ENCODE data around the gene CCBE1. TPM values are rescaled to one million over a fixed set of nuclear protein-coding genes. Genes with fewer than 3 reads are reported as not detected.

The CCBE1 gene
- total RNA-seq, 1 experiment from 2014 or later = 0.09 TPM

GRCh38 chr18:59708988-59709387, 11.8 kb upstream of the CCBE1 start:
- H3K9me3 Mint-ChIP-seq (ENCODE audit: unreplicated experiment) = no peaks in the 10 kb centered on the region
- CTCF ChIA-PET = no interaction called here

DNA sequence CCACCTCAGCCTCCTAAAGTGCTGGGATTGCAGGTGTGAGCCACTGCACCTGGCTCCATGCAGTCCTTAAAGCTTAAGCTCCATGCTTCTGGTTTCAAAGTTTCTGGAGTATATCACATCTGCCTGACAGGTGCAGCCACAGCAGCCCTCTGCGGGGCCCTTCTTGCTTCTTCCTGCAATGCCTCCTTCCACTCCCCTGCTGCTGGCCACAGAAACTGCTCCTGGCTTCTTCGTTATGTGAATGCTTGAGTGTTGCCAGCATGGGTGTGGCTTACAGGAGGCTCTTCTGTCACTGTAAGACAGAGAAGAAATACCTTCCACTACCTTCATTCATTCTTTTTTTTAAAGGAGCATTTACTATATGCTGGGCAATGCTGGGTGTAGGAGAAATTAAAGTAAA, 10.1 kb upstream of the CCBE1 start:
- POLR2A ChIA-PET = no interaction called here
- H3K9me3 Mint-ChIP-seq (ENCODE audit: unreplicated experiment) = no peaks in the 10 kb centered on the region
- no peak overlapping the region for H3K4me3 Mint-ChIP-seq (ENCODE audit: unreplicated experiment)
- no peaks in the 10 kb centered on the region for H3K27me3 Mint-ChIP-seq (ENCODE audit: insufficient read depth, unreplicated experiment)
- CTCF ChIA-PET = no interaction called here
- Histone ChIP-seq H3K27me3 (replicated peaks; ENCODE audit: control insufficient read depth, insufficient read depth, low read length) (no peaks in the 10 kb centered on the region), H3K4me1 (no peaks in the 10 kb centered on the region), H3K9me3 (no peaks in the 10 kb centered on the region), H3K4me3 (ENCODE audit: low read depth, low read length) (no peak overlapping the region), H3K36me3 (ENCODE audit: control insufficient read depth, insufficient read depth, low read length) (no peaks in the 10 kb centered on the region)
- no peaks in the 10 kb centered on the region for H3K36me3 Mint-ChIP-seq (ENCODE audit: insufficient read depth, unreplicated experiment)
- no TSS peak for BruUV-seq (replicated peaks)
- no peak overlapping the region for H3K27ac Mint-ChIP-seq (ENCODE audit: unreplicated experiment)
- intact Hi-C loops (cut with micrococcal nuclease; ENCODE audit: unreplicated experiment) = no loop called here
- DNase-seq = no peak
- no peaks in the 10 kb centered on the region for H3K4me1 Mint-ChIP-seq (ENCODE audit: low read depth, unreplicated experiment)
- TF ChIP-seq, protein P1, sequence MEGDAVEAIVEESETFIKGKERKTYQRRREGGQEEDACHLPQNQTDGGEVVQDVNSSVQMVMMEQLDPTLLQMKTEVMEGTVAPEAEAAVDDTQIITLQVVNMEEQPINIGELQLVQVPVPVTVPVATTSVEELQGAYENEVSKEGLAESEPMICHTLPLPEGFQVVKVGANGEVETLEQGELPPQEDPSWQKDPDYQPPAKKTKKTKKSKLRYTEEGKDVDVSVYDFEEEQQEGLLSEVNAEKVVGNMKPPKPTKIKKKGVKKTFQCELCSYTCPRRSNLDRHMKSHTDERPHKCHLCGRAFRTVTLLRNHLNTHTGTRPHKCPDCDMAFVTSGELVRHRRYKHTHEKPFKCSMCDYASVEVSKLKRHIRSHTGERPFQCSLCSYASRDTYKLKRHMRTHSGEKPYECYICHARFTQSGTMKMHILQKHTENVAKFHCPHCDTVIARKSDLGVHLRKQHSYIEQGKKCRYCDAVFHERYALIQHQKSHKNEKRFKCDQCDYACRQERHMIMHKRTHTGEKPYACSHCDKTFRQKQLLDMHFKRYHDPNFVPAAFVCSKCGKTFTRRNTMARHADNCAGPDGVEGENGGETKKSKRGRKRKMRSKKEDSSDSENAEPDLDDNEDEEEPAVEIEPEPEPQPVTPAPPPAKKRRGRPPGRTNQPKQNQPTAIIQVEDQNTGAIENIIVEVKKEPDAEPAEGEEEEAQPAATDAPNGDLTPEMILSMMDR (IDR thresholded peaks at IDR 0.05; ENCODE audit: insufficient read depth in 1 of 2, low read depth in 1 of 2, low read length in 1 of 2, severe bottlenecking in 1 of 2, unreplicated experiment in 1 of 2) = no peak

More at GRCh38 chr18:59708988-59709387, 11.8 kb upstream of the CCBE1 start:
- BruUV-seq (replicated peaks) = no TSS peak
- Mint-ChIP-seq H3K27me3 (ENCODE audit: insufficient read depth, unreplicated experiment) (no peaks in the 10 kb centered on the region), H3K27ac (ENCODE audit: unreplicated experiment) (no peak overlapping the region), H3K36me3 (ENCODE audit: insufficient read depth, unreplicated experiment) (no peaks in the 10 kb centered on the region), H3K4me3 (ENCODE audit: unreplicated experiment) (no peak overlapping the region), H3K4me1 (ENCODE audit: low read depth, unreplicated experiment) (no peaks in the 10 kb centered on the region)
- TF ChIP-seq, protein P1 (IDR thresholded peaks at IDR 0.05; ENCODE audit: insufficient read depth in 1 of 2, low read depth in 1 of 2, low read length in 1 of 2, severe bottlenecking in 1 of 2, unreplicated experiment in 1 of 2) = no peak
- POLR2A ChIA-PET = no interaction called here
- Histone ChIP-seq H3K36me3 (ENCODE audit: control insufficient read depth, insufficient read depth, low read length) (no peaks in the 10 kb centered on the region), H3K4me1 (no peaks in the 10 kb centered on the region), H3K9me3 (no peaks in the 10 kb centered on the region), H3K27me3 (replicated peaks; ENCODE audit: control insufficient read depth, insufficient read depth, low read length) (no peaks in the 10 kb centered on the region), H3K4me3 (ENCODE audit: low read depth, low read length) (no peak overlapping the region)
- intact Hi-C loops (cut with micrococcal nuclease; ENCODE audit: unreplicated experiment) = no loop called here
- DNase-seq = no peak

- H3K4me1 Mint-ChIP-seq (ENCODE audit: low read depth, unreplicated experiment) = no peaks in the 10 kb centered on the region
- intact Hi-C loops (cut with micrococcal nuclease; ENCODE audit: unreplicated experiment) = no loop called here
- H3K4me3 ChIP-seq (ENCODE audit: low read depth, low read length) = no peak overlapping the region
- H3K36me3 ChIP-seq (ENCODE audit: control insufficient read depth, insufficient read depth, low read length) = no peaks in the 10 kb centered on the region
- no TSS peak for BruUV-seq (replicated peaks)
- no peaks in the 10 kb centered on the region for H3K27me3 Mint-ChIP-seq (ENCODE audit: insufficient read depth, unreplicated experiment)
- H3K9me3 Mint-ChIP-seq (ENCODE audit: unreplicated experiment) = no peaks in the 10 kb centered on the region
- H3K36me3 Mint-ChIP-seq (ENCODE audit: insufficient read depth, unreplicated experiment) = no peaks in the 10 kb centered on the region
- TF ChIP-seq, protein P1 (IDR thresholded peaks at IDR 0.05; ENCODE audit: insufficient read depth in 1 of 2, low read depth in 1 of 2, low read length in 1 of 2, severe bottlenecking in 1 of 2, unreplicated experiment in 1 of 2) = no peak
- CTCF ChIA-PET = no interaction called here
- H3K4me1 ChIP-seq = no peaks in the 10 kb centered on the region
- POLR2A ChIA-PET = no interaction called here
- DNase-seq = no peak
- H3K27me3 ChIP-seq (replicated peaks; ENCODE audit: control insufficient read depth, insufficient read depth, low read length) = no peaks in the 10 kb centered on the region
- no peak overlapping the region for H3K27ac Mint-ChIP-seq (ENCODE audit: unreplicated experiment)
- H3K4me3 Mint-ChIP-seq (ENCODE audit: unreplicated experiment) = no peak overlapping the region
- H3K9me3 ChIP-seq = no peaks in the 10 kb centered on the region
These were observed 9.3 kb upstream of the CCBE1 start for GRCh38 chr18:59706499-59706898.
